Common myeloid progenitor, CD34-positive (primary cell): ENCODE data around the gene MFSD2B.

Source experiments
- CTCF ChIA-PET: fragments of 350-600 bp; sonication (Branson Sonifier 250); formaldehyde crosslinking; loops from one replicate; lab custom pipeline; 2021; ENCODE audit warnings: antibody characterized with exemption; lab: Charles Lee
- POLR2A ChIA-PET: fragments of 350-600 bp; sonication (Branson Sonifier 250); formaldehyde crosslinking; loops from one replicate; lab custom pipeline; 2021; ENCODE audit warnings: antibody characterized with exemption; lab: Charles Lee
- DNase-seq, 3 donors: peaks; one replicate each; pipeline versions ENCODE4 v3.0.0 to v3.0.0-alpha.2; 2013
- H3K27ac ChIP-seq, 2 experiments: 1 replicate in 1 of 2; 2 replicates in 1 of 2; pipeline ENCODE4 v1.7.0; 2013; ENCODE audit warnings: inconsistent platforms in 2 of 2, low read length in 2 of 2, mild to moderate bottlenecking in 2 of 2, low read depth in 1 of 2, moderate library complexity in 1 of 2; ENCODE audit not compliant: severe bottlenecking in 2 of 2, insufficient read depth in 1 of 2, poor library complexity in 1 of 2
- H3K27me3 ChIP-seq, 5 experiments: replicated peaks in 2 of 5; 1 replicate in 3 of 5; 2 replicates in 2 of 5; pipeline versions ENCODE4 v1.6.1 to v1.7.0; 2013; ENCODE audit warnings: low read length in 4 of 5, mild to moderate bottlenecking in 2 of 5, moderate library complexity in 2 of 5, inconsistent platforms in 1 of 5; ENCODE audit not compliant: insufficient read depth in 5 of 5, control insufficient read depth in 4 of 5
- H3K36me3 ChIP-seq, 4 experiments: 1 replicate in 2 of 4; 2 replicates in 2 of 4; pipeline versions ENCODE4 v1.6.1 to v1.7.0; 2013; ENCODE audit warnings: low read length in 3 of 4, control low read depth in 1 of 4, mild to moderate bottlenecking in 1 of 4; ENCODE audit not compliant: control insufficient read depth in 4 of 4, insufficient read depth in 4 of 4
- H3K4me1 ChIP-seq, 4 experiments: 1 replicate in 3 of 4; 2 replicates in 1 of 4; pipeline versions ENCODE4 v1.6.1 to v1.7.1; 2013; ENCODE audit warnings: low read length in 3 of 4, mild to moderate bottlenecking in 3 of 4, control low read depth in 1 of 4, inconsistent platforms in 1 of 4, moderate library complexity in 1 of 4; ENCODE audit not compliant: control insufficient read depth in 4 of 4, insufficient read depth in 4 of 4; ENCODE audit errors: control extremely low read depth in 1 of 4
- H3K4me3 ChIP-seq, 7 experiments: 1 replicate in 4 of 7; 2 replicates in 3 of 7; pipeline versions ENCODE4 v1.5.1 to v1.7.0; 2013; ENCODE audit warnings: mild to moderate bottlenecking in 7 of 7, low read length in 6 of 7, moderate library complexity in 6 of 7, inconsistent platforms in 2 of 7, low read depth in 2 of 7, control low read depth in 1 of 7; ENCODE audit not compliant: insufficient read depth in 4 of 7, control insufficient read depth in 1 of 7; ENCODE audit errors: extremely low read depth in 1 of 7
- H3K9me3 ChIP-seq, 5 experiments: 1 replicate in 4 of 5; 2 replicates in 1 of 5; pipeline versions ENCODE4 v1.6.1 to v1.7.1; 2013; ENCODE audit warnings: low read length in 4 of 5, mild to moderate bottlenecking in 2 of 5, inconsistent platforms in 1 of 5, low read depth in 1 of 5, moderate library complexity in 1 of 5; ENCODE audit not compliant: control insufficient read depth in 4 of 5, insufficient read depth in 2 of 5; ENCODE audit errors: control extremely low read depth in 1 of 5
- WGBS: methylation state at CpG from one replicate; pipeline ENCODE4 v1.1.5; 2013; ENCODE audit not compliant: insufficient coverage; 5-methylcytosine and 5-hydroxymethylcytosine counted together

MFSD2B gene

GRCh38 chr2:23994567-23994966, 15.3 kb upstream of the MFSD2B start:
- DNase-seq, result no peak
- no peaks in the 10 kb centered on the region for H3K9me3 ChIP-seq
- H3K4me1 ChIP-seq, result no peaks in the 10 kb centered on the region
- ChIA-PET CTCF (interaction anchor here (0.6 to 0.7 kb wide), 3 partner anchors 9 to 64 kb away, joined by 3 to 4 read pairs (median 3); no protein-coding TSS in a partner anchor), POLR2A (no interaction called here)
- peaks cover 2 to 8% (median 7%) of the 10 kb centered on the region in 4 experiments for H3K36me3 ChIP-seq
- H3K27me3 ChIP-seq, result no peaks in the 10 kb centered on the region
- no peak overlapping the region for H3K27ac ChIP-seq
- H3K4me3 ChIP-seq, result no peak overlapping the region
- WGBS, result no CpG with 5 or more reads among the region's 1 CpG

- Histone ChIP-seq H3K36me3 (no peaks in the 10 kb centered on the region), H3K27me3 (peaks cover 0 to 10% (median 2%) of the 10 kb centered on the region in 5 experiments), H3K4me1 (peaks cover 10 to 36% (median 27%) of the 10 kb centered on the region in 4 experiments), H3K4me3 (no peak overlapping the region), H3K9me3 (no peaks in the 10 kb centered on the region), H3K27ac (no peak overlapping the region)
- ChIA-PET POLR2A (no interaction called here), CTCF (no interaction called here)
- no peak for DNase-seq
These were observed 2.2 kb upstream of the MFSD2B start for GRCh38 chr2:24007693-24008092.

GRCh38 chr2:24008672-24009366, 1.1 kb upstream of the MFSD2B start:
- Histone ChIP-seq H3K27ac (peak overlapping the region in 1 of 2 experiments; percentile 77), H3K9me3 (no peaks in the 10 kb centered on the region), H3K36me3 (no peaks in the 10 kb centered on the region), H3K4me1 (peaks cover 12 to 41% (median 27%) of the 10 kb centered on the region in 4 experiments), H3K4me3 (no peak overlapping the region), H3K27me3 (peaks cover 0 to 10% (median 2%) of the 10 kb centered on the region in 5 experiments)
- no peak for DNase-seq
- ChIA-PET CTCF (interaction anchor here (1.3 to 2.8 kb wide), 3 partner anchors 9 to 82 kb away, joined by 3 to 9 read pairs (median 5); partner anchors contain the start of gene ATAD2B), POLR2A (no interaction called here)
- WGBS, result 87% methylated on average over 13 of the region's 13 CpGs

GRCh38 chr2:24009367-24009679, 562 bp upstream of the MFSD2B start:
- peak overlapping the region in 6 of 7 experiments; percentile 35 to 72 (median 64) for H3K4me3 ChIP-seq
- CTCF ChIA-PET, result interaction anchor here (1.1 to 2.8 kb wide), 4 partner anchors 9 to 83 kb away, joined by 3 to 9 read pairs (median 4); partner anchors contain the start of gene ATAD2B
- no peak for DNase-seq
- POLR2A ChIA-PET, result no interaction called here
- peak overlapping the region in 1 of 2 experiments; percentile 77 for H3K27ac ChIP-seq
- no peaks in the 10 kb centered on the region for H3K36me3 ChIP-seq
- peaks cover 0 to 10% (median 2%) of the 10 kb centered on the region in 5 experiments for H3K27me3 ChIP-seq
- H3K9me3 ChIP-seq, result no peaks in the 10 kb centered on the region
- peaks cover 12 to 41% (median 27%) of the 10 kb centered on the region in 4 experiments for H3K4me1 ChIP-seq
- 80% methylated on average over 9 of the region's 9 CpGs for WGBS

GRCh38 chr2:24010477-24011249, 778 bp downstream of the MFSD2B start:
- DNase-seq, result peak in 2 of 3 donors; percentile 22 to 38
- Histone ChIP-seq H3K4me3 (peak overlapping the region; percentile 33 to 72 (median 63)), H3K27ac (peak overlapping the region in 1 of 2 experiments; percentile 77), H3K4me1 (peaks cover 12 to 41% (median 27%) of the 10 kb centered on the region in 4 experiments), H3K27me3 (peaks cover 0 to 10% (median 2%) of the 10 kb centered on the region in 5 experiments), H3K9me3 (no peaks in the 10 kb centered on the region), H3K36me3 (no peaks in the 10 kb centered on the region)
- ChIA-PET POLR2A (interaction anchor here (0.6 to 1.0 kb wide), 2 partner anchors 86 to 152 kb away, joined by 3 read pairs; no protein-coding TSS in a partner anchor), CTCF (interaction anchor here (0.6 to 2.8 kb wide), 9 partner anchors 23 to 84 kb away, joined by 3 to 9 read pairs (median 3); partner anchors contain the start of genes ATAD2B and FKBP1B)
- 54% methylated on average over 30 of the region's 37 CpGs for WGBS

- peak overlapping the region in 3 of 7 experiments; percentile 65 to 72 (median 66) for H3K4me3 ChIP-seq
- H3K4me1 ChIP-seq, result peaks cover 12 to 41% (median 28%) of the 10 kb centered on the region in 4 experiments
- POLR2A ChIA-PET, result interaction anchor here (0.6 to 1.0 kb wide), 2 partner anchors 87 to 151 kb away, joined by 3 read pairs; no protein-coding TSS in a partner anchor
- WGBS, result 69% methylated on average over 4 of the region's 7 CpGs
- peak overlapping the region in 1 of 2 experiments; percentile 77 for H3K27ac ChIP-seq
- CTCF ChIA-PET, result interaction anchor here (0.7 to 1.8 kb wide), 8 partner anchors 9 to 72 kb away, joined by 3 to 5 read pairs (median 3); partner anchors contain the start of genes FKBP1B and WDCP
- H3K36me3 ChIP-seq, result no peaks in the 10 kb centered on the region
- H3K9me3 ChIP-seq, result no peaks in the 10 kb centered on the region
- DNase-seq, result peak; percentile 94 to 99 (median 98)
- H3K27me3 ChIP-seq, result peaks cover 0 to 10% (median 2%) of the 10 kb centered on the region in 5 experiments
These were observed 1.6 kb downstream of the MFSD2B start for GRCh38 chr2:24011250-24012104.
